HG02759 (cell line): ENCODE results near the gene LIPK.
"Not testable (repeated sequence)": the region's sequence is repeated elsewhere in the genome, so short reads cannot be mapped to it uniquely, and the experiment has no call there.

Experiments used
- ATAC-seq: cut with Tn5 transposase; IDR thresholded peaks from one replicate; pipeline ENCODE4 v1.9.1; 2021; ENCODE audit warnings: mild to moderate bottlenecking, moderate library complexity; ENCODE audit not compliant: unreplicated experiment

LIPK gene

DNA sequence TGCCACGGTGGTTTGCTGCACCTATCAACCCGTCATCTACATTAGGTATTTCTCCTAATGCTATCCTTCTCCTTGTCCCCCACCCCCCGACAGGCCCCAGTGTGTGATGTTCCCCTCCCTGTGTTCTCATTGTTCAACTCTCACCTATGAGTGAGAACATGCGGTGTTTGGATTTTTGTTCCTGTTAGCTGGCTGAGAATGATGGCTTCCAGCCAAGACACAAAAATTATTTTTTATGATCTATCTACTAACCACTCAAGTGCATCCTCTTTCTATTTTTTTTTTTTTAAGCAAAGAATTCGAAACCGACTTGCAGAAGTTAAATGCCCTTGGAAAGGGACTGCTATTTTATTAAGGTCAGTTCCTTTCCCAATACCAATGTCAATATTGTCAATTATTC, 3.3 kb downstream of the LIPK start:
- ATAC-seq = not testable (repeated sequence)

GRCh38 chr10:88715517-88715916, 9.5 kb downstream of the LIPK start:
- no peak for ATAC-seq

- no peak for ATAC-seq
Observed at GRCh38 chr10:88721392-88721791, 15.3 kb downstream of the LIPK start.

GRCh38 chr10:88725798-88726197, 19.7 kb downstream of the LIPK start:
- no peak for ATAC-seq

DNA sequence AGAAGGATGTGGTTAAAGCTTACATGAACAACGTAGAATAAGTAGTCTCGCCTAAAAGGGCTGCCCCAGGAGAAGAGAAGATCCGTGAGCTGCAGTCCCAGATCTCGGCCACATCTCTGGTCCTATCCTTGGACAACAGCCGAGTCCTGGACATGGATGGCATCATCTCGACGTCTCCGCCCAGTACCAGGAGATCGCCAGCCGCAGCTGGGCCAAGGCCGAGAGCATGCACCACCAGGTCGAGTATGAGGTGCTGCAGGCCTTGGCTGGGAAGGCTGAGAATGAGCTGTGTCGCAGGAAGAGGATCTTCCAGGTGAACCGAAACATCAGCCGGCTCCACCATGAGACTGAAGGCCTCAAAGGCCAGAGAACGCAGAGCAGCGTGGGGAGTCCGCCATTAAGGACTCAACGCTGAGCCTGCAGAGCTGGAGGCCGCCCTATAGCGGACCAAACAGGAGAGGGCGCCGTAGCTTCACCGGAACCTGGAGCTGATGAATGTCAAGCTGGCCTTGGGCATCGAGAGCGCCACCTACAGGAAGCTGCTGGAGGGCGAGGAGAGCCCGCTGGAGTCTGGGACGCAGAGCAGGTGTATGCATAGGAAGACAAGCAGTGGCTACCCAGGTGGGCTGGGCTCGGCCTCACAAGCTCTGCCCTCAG, 22.2 kb downstream of the LIPK start:
- ATAC-seq = no peak

GRCh38 chr10:88730864-88731263, 24.8 kb downstream of the LIPK start:
- no peak for ATAC-seq

DNA sequence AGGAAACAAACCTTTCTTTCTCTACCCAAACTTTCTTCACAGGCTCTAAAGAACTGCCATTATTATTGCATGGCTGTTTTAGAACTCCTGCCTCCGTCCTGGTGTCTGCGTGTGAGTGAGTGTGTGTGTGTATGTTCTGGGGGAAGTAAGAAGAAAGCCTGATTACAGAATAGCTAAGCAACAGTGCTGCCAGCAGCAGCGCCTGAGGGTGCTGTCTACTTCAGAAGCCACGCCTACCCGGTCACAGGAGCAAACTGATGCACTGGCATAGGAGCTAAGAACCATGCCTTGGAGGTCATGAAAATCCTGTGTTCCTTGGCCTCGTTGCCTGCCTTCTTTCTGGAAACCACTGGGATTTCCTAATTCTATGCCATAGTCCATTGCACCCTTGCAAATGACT, 25.2 kb downstream of the LIPK start:
- no peak for ATAC-seq

GRCh38 chr10:88733215-88733614, 27.2 kb downstream of the LIPK start:
- no peak for ATAC-seq

DNA sequence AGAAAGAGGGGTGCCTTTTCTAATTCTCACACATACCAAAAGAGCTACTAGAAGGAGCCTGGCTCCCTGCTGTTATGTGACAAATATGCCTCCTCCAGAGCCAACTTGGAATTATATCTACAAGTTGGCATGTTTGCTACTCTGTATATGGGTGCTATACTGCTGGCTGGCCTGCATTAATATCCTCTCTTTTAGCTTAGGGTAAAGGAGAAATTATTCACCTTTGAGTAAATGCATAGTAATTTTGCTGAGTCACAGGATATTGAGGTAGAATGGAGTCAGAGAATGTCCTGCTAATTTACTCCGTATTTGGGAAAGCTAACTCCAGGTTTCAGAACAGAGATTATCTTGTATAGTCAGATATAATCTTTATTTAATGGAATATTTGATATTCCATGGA, 29.6 kb downstream of the LIPK start:
- ATAC-seq = no peak

- ATAC-seq = not testable (repeated sequence)
Observed at GRCh38 chr10:88741921-88742320, 35.9 kb downstream of the LIPK start.

DNA sequence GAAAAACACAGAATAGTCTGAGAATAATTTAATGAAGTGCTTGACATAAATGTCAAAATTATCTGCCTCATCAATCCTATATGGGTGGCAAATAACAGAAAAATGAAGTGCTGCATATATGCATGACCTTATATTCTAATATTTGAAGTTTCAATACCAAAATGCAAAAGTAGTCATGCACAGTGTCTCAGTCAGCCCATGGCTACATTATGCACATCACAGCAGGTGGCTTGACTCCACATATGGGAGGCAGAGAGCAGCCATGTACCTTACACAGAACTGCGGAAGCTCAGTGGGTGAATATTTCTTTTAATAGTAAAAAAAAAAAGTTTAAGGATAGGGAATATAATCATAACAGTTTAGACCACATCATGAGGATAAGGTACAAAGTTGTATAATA, 36.4 kb downstream of the LIPK start:
- no peak for ATAC-seq

GRCh38 chr10:88744002-88744401, 38.0 kb downstream of the LIPK start:
- no peak for ATAC-seq

DNA sequence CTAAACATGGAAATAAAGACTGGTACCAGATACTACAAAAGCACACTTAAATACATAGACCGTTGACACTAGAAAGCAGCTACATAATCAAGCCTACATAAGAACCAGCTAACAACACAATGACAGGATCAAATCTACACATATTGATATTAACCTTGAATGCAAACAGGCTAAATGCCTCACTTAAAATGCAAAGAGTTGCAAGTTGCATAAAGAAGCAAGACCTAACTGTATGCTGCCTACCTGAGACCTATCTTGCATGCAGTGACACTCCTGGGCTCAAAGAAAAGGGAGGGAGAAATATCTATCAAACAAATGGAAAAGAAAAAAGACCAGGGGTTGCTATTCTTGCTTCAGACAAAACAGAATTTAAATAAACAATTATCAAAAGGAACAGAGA, 39.6 kb downstream of the LIPK start:
- no peak for ATAC-seq

GRCh38 chr10:88754287-88754686, 48.2 kb downstream of the LIPK start:
- ATAC-seq = no peak

DNA sequence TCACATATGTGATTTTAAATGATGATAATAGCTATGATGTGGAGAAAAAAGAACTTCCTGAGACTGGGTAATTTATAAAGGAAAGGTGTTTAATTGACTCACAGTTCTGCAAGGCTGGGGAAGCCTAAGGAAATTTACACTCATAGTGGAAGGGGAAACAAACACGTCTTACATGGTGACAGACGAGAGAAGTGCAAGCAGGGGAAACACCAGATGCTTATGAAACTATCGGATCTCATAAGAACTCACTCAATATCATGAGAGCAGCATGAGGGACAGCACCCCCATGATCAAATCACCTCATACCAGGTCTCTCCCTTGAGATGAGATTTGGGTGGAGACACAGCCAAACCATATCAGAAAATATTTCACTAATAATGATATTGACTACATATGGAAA, 49.7 kb downstream of the LIPK start:
- peak; percentile 40 for ATAC-seq

- no peak for ATAC-seq
Observed at GRCh38 chr10:88756660-88757059, 50.6 kb downstream of the LIPK start.

DNA sequence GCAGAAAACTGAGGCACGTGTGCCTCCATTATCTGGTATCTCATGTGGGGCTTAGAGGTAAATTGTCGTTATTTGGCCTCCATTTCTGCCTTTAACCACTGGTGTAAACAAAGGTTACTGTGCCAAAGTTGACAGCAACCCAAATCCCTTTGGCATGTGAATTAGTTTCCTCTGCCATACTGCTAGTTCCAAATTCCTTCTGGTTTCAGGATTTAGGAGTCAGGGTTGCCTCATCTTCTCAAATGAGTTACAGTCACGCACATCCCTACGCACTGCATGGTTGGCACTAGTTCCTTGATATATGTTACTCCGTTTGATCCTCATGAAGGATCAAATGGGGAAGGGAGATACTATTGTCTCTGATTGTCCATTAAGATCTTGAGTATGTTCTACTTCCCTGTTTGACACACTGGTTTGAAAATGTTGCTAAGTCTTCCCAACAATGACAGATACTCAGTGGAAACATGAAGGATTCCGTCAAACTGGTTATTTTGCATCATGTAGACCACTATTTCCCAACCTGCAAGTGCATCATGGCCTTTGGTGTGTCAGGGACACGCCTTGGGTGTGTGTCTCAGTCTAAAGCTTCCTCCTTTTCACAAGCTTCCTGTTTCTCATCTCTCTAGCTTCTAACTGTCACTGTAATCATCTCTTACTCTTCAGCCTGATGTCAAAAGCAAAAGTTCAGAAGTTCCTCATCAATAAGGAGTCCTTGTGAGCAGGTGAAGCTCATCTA, 53.5 kb downstream of the LIPK start, which contains the start of gene LIPN:
TSS of gene LIPN (plus strand) at position 655 of the 736 bp plus-strand sequence. CDS start 1,386 bp downstream, outside the sequence.
- ATAC-seq = no peak

DNA sequence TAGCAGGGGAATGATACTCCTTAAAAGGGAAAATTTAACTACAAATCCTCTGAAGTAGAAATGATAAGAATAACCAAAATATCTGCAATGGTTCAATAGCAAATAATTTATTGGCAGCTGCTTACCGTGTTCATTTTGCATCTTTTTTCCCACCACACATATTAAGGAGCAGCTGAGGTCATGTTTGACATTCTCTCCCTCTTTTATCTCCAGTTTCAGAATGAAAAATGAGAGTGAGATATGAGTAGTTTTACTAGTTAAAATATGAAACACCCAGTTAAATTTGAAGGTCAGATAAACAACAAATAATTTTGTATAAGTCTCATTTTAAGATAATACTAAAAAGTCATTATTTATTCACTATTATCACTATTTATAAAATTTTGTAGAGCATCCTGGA, 56.9 kb downstream of the LIPK start:
- no peak for ATAC-seq

DNA sequence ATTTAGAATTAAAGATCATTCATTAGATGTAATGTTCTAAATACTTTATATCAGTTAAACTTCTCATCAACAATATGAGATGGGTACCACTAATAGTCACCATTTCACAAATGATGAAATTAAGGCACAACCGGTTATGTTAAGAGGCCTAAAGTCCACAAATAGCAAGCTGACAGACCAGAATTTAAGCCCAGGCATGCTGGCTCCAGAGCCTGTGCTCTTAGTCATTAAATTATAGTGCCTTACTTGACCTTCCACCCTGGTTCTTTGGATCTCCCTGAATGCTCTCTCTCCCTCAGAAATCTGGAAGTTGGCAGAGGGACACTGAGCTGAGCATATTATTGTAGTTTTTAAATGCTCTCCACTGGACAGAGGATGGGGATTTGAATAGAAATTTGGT, 57.4 kb downstream of the LIPK start:
- ATAC-seq = no peak

GRCh38 chr10:88764110-88764509, 58.1 kb downstream of the LIPK start:
- no peak for ATAC-seq

DNA sequence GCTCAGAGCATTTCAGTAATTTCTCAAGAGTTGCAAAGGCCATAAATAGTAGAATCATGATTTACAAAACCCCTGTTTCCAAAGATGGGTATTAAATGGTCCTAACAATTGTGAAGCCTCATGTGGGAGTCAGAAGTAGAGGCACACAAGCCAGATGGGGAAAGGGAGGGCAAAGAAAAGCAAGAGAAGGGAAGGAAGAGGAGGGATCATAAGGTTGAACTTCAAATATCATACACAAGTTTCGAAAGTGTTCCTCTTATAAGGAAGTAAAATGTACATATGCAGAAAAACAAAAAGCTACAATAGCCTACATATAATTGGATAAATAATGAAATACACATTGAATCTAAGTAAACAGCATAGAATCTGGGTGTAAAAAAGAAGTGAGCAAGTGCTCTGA, 59.8 kb downstream of the LIPK start:
- no peak for ATAC-seq

DNA sequence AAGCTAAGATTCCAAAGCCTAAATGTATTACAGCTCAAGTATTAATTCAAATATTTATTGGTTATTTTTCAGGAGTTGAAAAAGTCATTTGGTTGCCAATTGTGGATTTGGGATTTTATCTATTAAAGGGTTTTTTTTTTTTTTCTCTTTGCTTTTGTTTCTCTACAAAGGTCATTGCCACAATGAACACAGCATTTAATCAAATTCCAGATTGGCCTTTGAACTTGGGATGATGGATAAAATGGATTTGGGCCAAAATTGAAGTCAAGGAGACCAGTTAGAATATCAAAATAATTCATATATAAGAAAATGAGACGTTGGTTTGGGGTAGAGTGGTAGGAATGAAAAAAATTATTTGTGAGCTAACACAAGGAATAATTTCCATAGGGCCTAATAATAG, 63.3 kb downstream of the LIPK start:
- ATAC-seq = no peak

DNA sequence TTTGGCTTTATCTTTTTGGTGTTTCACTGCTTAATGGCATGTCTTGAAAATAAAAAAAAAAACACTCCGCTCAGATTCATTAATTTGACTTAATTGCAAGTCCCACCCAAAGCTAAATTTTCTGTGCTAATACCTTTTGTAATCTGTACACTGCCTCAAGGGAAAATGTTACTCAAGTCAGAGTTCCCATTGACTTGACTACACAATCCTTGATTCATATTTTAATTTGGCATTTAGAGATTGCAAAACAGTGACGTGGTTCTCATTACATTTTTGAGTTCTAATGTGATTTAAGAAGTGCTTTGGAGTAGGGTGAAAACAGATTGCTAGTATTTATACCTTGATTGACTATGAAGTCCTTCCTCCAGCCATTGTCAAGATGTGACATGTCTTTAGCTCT, 75.2 kb downstream of the LIPK start:
- ATAC-seq = no peak
